Activated gamma-delta T cell treated with anti-CD3 and anti-CD28 coated beads, Interleukin-2, amount 50 U/mL, for 16 hours (primary cell): ENCODE measurements around the gene DIPK1B.

ENCODE experiments used
- DNase-seq: peaks from one replicate; pipeline ENCODE4 v3.0.0-alpha.2; 2020; ENCODE audit warnings: low read depth

Gene DIPK1B

GRCh38 chr9:136673088-136673974, 39.0 kb upstream of the DIPK1B start:
- no peak for DNase-seq

GRCh38 chr9:136673975-136674785, 38.2 kb upstream of the DIPK1B start:
- DNase-seq = no peak

GRCh38 chr9:136674786-136675349, 37.5 kb upstream of the DIPK1B start:
- DNase-seq = no peak

GRCh38 chr9:136675477-136676296, 36.7 kb upstream of the DIPK1B start:
- DNase-seq = no peak

- DNase-seq = no peak
Measured at GRCh38 chr9:136676297-136676794, 36.0 kb upstream of the DIPK1B start.

- no peak for DNase-seq
Measured at GRCh38 chr9:136676920-136677686, 35.3 kb upstream of the DIPK1B start.

- DNase-seq = no peak
Measured at GRCh38 chr9:136678034-136678433, 34.3 kb upstream of the DIPK1B start.

- DNase-seq = no peak
Measured at GRCh38 chr9:136678624-136679023, 33.7 kb upstream of the DIPK1B start.

- DNase-seq = no peak
Measured at GRCh38 chr9:136679431-136679941, 32.9 kb upstream of the DIPK1B start.

- no peak for DNase-seq
Measured at GRCh38 chr9:136681029-136681428, 31.3 kb upstream of the DIPK1B start.

- no peak for DNase-seq
Measured at GRCh38 chr9:136681945-136682699, 30.2 kb upstream of the DIPK1B start.

- no peak for DNase-seq
Measured at GRCh38 chr9:136682710-136683109, 29.7 kb upstream of the DIPK1B start.

GRCh38 chr9:136683173-136683745, 29.1 kb upstream of the DIPK1B start:
- DNase-seq = no peak

GRCh38 chr9:136683755-136684154, 28.6 kb upstream of the DIPK1B start:
- DNase-seq = no peak

GRCh38 chr9:136684339-136684738, 28.0 kb upstream of the DIPK1B start:
- DNase-seq = no peak

- no peak for DNase-seq
Measured at GRCh38 chr9:136684799-136685198, 27.6 kb upstream of the DIPK1B start.

- no peak for DNase-seq
Measured at GRCh38 chr9:136685216-136685615, 27.2 kb upstream of the DIPK1B start.

- no peak for DNase-seq
Measured at GRCh38 chr9:136685790-136686533, 26.4 kb upstream of the DIPK1B start.

GRCh38 chr9:136686534-136686793, 25.9 kb upstream of the DIPK1B start:
- no peak for DNase-seq
